AG04450 (cell line): ENCODE results near the gene ENPP6. TPM values are rescaled to one million over a fixed set of nuclear protein-coding genes. Genes with fewer than 3 reads are reported as not detected.

ENCODE experiments used
- CTCF ChIA-PET: fragments of 300-600, 350-600 bp; formaldehyde crosslinking; extraction: SDS; loops from one replicate; lab custom pipeline; 2022; ENCODE audit warnings: antibody characterized with exemption, inconsistent platforms; lab: Charles Lee
- POLR2A ChIA-PET: fragments of 350-600 bp; formaldehyde crosslinking; extraction: SDS; loops from one replicate; lab custom pipeline; 2021; ENCODE audit warnings: antibody characterized with exemption, inconsistent platforms; lab: Yijun Ruan, JAX
- DNase-seq: peaks from one replicate; pipeline ENCODE4 v3.0.0-alpha.2; 2011; ENCODE audit warnings: low read depth, low spot score
- H3K27ac ChIP-seq: one replicate; pipeline ENCODE4 v1.5.1; 2012; ENCODE audit warnings: low read depth, low read length, control low read depth
- H3K27me3 ChIP-seq: one replicate; pipeline ENCODE4 v1.6.0; 2012; ENCODE audit warnings: low read length; ENCODE audit not compliant: control insufficient read depth, insufficient read depth
- H3K4me3 ChIP-seq: 2 replicates; pipeline ENCODE4 v1.5.1; 2011; ENCODE audit warnings: mild to moderate bottlenecking, low read depth, low read length, control low read depth
- H3K9me3 ChIP-seq: 2 replicates; pipeline ENCODE4 v1.5.1; 2012; ENCODE audit warnings: low read length; ENCODE audit not compliant: control insufficient read depth, insufficient read depth
- CTCF ChIP-seq: IDR thresholded peaks from 2 replicates; pipeline ENCODE4 v1.5.1; 2011; ENCODE audit warnings: low read depth, low read length, control low read depth, inconsistent platforms
- polyA plus RNA-seq: library from polyadenylated mRNA; depleted of rRNA; stranded (reverse); fragments of >200 nt; gene quantifications from 2 replicates; pipeline ENCODE4 v1.2.3, GENCODE V29; 2011

The ENPP6 gene
- polyA plus RNA-seq, 1 experiment: 0.05 TPM

- no peak overlapping the region for H3K27ac ChIP-seq
- POLR2A ChIA-PET: no interaction called here
- no peak overlapping the region for H3K4me3 ChIP-seq
- TF ChIP-seq CTCF: no peak
- H3K9me3 ChIP-seq: no peaks in the 10 kb centered on the region
- no peak for DNase-seq
- CTCF ChIA-PET: no interaction called here
- no peaks in the 10 kb centered on the region for H3K27me3 ChIP-seq
Observed at GRCh38 chr4:184259081-184259480, 41.4 kb upstream of the ENPP6 start.

DNA sequence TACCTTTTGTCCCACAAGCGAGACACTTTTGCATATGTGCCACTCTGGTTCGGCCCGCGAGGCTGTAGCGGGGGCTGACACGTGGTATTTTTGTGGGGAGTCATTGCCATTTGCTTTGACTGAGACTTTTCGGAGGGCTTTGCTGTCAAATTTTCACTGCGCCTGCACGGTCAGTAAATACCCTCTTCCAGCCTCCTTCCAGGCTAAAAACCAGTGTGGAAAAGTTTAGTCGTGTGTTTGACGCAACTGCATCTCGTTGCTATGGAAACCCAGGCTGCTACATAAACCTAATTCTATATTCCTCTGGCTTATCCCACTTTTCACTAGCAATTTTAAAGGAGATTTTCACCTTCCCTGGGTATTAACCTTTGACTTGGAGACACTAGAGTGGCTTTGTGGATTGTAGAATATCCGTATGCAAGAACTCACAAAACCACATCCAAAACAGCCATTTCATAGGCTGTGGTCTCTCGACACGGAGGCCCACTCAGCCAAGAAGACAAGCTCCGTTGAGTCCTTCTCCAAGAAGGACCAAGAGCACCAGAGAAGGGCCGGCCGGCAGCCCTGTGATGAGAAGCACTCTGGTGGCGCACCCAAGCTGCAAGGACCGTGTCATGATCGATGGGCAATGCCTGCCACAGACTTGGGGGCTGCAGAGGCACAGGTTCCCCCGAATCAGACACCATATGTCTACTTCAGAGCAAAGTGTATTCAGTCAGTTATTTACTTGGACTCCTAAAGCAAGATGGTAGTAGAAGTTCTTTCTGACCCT, 38.4 kb upstream of the ENPP6 start:
- ChIA-PET CTCF (no interaction called here), POLR2A (no interaction called here)
- DNase-seq: no peak
- H3K9me3 ChIP-seq: peaks cover 7% of the 10 kb centered on the region
- no peak overlapping the region for H3K27ac ChIP-seq
- H3K27me3 ChIP-seq: no peaks in the 10 kb centered on the region
- no peak for TF ChIP-seq CTCF
- H3K4me3 ChIP-seq: no peak overlapping the region

DNA sequence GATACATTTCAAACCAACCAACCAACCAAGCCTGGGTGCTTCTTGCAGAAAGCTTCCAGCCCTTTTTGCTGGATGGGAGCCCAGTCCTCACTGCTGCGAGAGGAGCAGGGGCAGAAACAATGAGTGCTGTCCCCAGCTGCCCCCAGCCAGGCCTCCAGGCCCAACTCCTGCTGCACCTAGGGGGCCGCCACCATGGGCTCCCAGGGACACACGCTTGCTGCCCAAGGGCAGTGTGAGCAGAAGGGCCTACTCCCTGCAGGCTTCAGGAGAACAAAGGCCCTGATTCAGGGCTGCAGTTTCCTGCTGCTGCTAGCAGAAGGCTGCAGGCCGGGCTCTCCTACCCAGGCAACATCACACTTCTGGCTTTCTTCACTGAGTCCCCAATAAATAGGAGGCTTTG, 37.7 kb upstream of the ENPP6 start:
- TF ChIP-seq CTCF: no peak
- H3K4me3 ChIP-seq: no peak overlapping the region
- H3K9me3 ChIP-seq: peaks cover 7% of the 10 kb centered on the region
- ChIA-PET CTCF (interaction anchor here (1.0 kb wide), 1 partner anchor 9 kb away, joined by 4 read pairs; no protein-coding TSS in a partner anchor), POLR2A (no interaction called here)
- no peaks in the 10 kb centered on the region for H3K27me3 ChIP-seq
- H3K27ac ChIP-seq: no peak overlapping the region
- no peak for DNase-seq

DNA sequence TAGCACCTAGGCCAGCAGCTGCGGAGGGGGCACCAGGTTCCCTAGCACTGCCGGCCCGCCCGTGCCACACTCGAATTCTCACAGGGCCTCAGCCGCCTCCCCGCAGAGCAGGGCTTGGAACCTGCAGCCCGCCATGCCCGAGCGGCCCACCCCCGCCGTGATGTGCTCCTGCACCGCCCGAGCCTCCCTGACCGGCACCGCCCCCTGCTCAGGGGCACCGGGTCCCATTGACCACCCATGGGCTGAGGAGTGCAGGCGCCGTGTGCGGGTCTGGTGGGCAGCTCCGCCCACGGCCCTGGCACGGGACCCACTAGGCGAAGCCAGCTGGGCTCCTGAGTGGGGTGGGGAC, 35.4 kb upstream of the ENPP6 start:
- no peak for TF ChIP-seq CTCF

More for the DNA sequence above, 35.4 kb upstream of the ENPP6 start:
- DNase-seq: no peak
- ChIA-PET CTCF (interaction anchor here (3.9 kb wide), 1 partner anchor 10 kb away, joined by 55 read pairs; no protein-coding TSS in a partner anchor), POLR2A (no interaction called here)
- Histone ChIP-seq H3K4me3 (no peak overlapping the region), H3K9me3 (peaks cover 7% of the 10 kb centered on the region), H3K27ac (no peak overlapping the region), H3K27me3 (no peaks in the 10 kb centered on the region)
